ENCODE results near the gene PDZD2. TPM values are rescaled to one million over a fixed set of nuclear protein-coding genes. Genes with fewer than 3 reads are reported as not detected.

Gene PDZD2
- total RNA-seq, 4 donors from 2014 or later = 10.2 to 15.0 (median 12.2) TPM

DNA sequence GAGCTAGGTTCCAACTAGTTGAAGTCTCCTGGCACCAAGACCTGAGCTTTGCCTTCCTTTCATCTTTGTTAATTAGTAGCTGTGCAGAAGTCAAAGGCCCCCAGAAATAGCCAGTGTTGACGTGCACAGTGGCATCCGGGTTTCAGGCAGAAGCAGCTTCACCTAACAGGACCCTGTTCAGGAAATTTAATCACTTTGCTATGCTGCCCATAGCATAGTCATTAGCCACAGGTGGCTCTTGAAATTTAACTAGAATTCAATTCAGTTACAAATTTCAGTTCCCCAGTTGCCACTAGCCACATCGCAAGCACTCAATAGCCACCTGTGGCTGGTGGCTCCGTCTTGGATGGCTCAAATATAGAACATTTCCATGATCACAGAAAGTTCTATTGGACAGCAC, 356.1 kb downstream of the PDZD2 start:
- no peak for DNase-seq (ENCODE audit: extremely low spot score)
- no peaks in the 10 kb centered on the region for H3K9me3 ChIP-seq
- H3K4me3 ChIP-seq = no peak overlapping the region
- WGBS = 94% methylated on average over 4 of the region's 4 CpGs
- peaks cover 0 to 19% (median 13%) of the 10 kb centered on the region in 4 donors for H3K4me1 ChIP-seq
- no peak overlapping the region for H3K27ac ChIP-seq (replicated peaks in 1 of 4)
- TF ChIP-seq EP300 (IDR thresholded peaks at IDR 0.05) (no peak), POLR2A (IDR thresholded peaks at IDR 0.05; ENCODE audit: low read depth) (no peak), POLR2AphosphoS5 (IDR thresholded peaks at IDR 0.05) (no peak)
- TF ChIP-seq, protein P1, sequence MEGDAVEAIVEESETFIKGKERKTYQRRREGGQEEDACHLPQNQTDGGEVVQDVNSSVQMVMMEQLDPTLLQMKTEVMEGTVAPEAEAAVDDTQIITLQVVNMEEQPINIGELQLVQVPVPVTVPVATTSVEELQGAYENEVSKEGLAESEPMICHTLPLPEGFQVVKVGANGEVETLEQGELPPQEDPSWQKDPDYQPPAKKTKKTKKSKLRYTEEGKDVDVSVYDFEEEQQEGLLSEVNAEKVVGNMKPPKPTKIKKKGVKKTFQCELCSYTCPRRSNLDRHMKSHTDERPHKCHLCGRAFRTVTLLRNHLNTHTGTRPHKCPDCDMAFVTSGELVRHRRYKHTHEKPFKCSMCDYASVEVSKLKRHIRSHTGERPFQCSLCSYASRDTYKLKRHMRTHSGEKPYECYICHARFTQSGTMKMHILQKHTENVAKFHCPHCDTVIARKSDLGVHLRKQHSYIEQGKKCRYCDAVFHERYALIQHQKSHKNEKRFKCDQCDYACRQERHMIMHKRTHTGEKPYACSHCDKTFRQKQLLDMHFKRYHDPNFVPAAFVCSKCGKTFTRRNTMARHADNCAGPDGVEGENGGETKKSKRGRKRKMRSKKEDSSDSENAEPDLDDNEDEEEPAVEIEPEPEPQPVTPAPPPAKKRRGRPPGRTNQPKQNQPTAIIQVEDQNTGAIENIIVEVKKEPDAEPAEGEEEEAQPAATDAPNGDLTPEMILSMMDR (IDR thresholded peaks at IDR 0.05) = no peak
- H3K27me3 ChIP-seq = no peaks in the 10 kb centered on the region
- peaks cover 0 to 18% (median under 1%) of the 10 kb centered on the region in 4 donors for H3K36me3 ChIP-seq
- intact Hi-C loops (cut with DNase I) = no loop called here

DNA sequence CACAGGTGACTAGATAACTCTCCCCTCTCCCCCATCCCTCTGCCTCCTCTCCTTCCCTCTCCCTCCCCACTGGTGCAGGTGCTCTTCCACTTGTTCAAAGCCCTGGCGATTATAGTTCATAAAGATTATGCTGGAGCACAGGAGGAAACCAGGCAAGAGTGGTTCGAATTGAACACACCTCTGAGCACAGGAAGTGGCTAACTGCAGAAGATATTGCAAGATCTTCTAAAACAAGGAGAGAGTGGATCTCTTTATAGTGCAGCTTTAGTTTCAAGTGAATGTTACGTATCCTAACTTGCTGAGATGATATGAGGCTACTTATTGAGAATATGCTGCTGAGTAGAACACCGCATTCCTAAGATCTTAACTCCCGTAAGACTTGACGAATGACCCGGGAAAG, 356.8 kb downstream of the PDZD2 start:
- no peaks in the 10 kb centered on the region for H3K27me3 ChIP-seq
- no peak for DNase-seq (ENCODE audit: extremely low spot score)
- no peaks in the 10 kb centered on the region for H3K9me3 ChIP-seq
- no peak overlapping the region for H3K4me3 ChIP-seq
- H3K27ac ChIP-seq (replicated peaks in 1 of 4) = no peak overlapping the region
- intact Hi-C loops (cut with DNase I) = no loop called here
- H3K4me1 ChIP-seq = peaks cover 0 to 14% (median 12%) of the 10 kb centered on the region in 4 donors
- peaks cover 0 to 24% (median 2%) of the 10 kb centered on the region in 4 donors for H3K36me3 ChIP-seq
- TF ChIP-seq POLR2A (IDR thresholded peaks at IDR 0.05; ENCODE audit: low read depth) = no peak
- TF ChIP-seq EP300 (IDR thresholded peaks at IDR 0.05) = no peak
- no peak for TF ChIP-seq POLR2AphosphoS5 (IDR thresholded peaks at IDR 0.05)
- TF ChIP-seq, protein P1 (IDR thresholded peaks at IDR 0.05) = no peak
- 97% methylated on average over 7 of the region's 7 CpGs for WGBS

DNA sequence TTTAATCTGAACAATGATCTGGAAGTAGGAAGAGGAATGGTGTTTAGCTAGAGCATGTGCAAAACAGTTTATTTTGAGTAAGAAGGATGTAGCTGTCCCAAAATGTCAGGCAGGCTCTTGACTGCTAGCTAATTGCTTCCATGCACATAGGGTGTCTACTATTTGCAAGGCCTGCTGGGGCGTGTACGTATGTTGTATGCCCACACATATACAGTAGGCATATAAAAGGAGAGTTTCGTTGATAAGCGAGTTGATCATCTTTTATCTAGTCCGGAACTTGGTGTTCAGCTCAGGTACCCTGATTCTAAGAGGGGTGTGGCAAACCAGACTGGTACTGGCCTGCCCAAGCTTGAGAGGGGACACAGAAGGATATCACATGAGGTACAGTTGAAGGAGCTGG, 358.0 kb downstream of the PDZD2 start:
- peaks cover 0 to 29% (median 2%) of the 10 kb centered on the region in 4 donors for H3K36me3 ChIP-seq
- no peak for DNase-seq (ENCODE audit: extremely low spot score)
- TF ChIP-seq, protein P1 (IDR thresholded peaks at IDR 0.05) = no peak
- TF ChIP-seq EP300 (IDR thresholded peaks at IDR 0.05) (no peak), POLR2A (IDR thresholded peaks at IDR 0.05; ENCODE audit: low read depth) (no peak), POLR2AphosphoS5 (IDR thresholded peaks at IDR 0.05) (no peak)
- H3K9me3 ChIP-seq = no peaks in the 10 kb centered on the region
- WGBS = 99% methylated on average over 5 of the region's 5 CpGs
- H3K4me3 ChIP-seq = no peak overlapping the region
- intact Hi-C loops (cut with DNase I) = no loop called here
- no peak overlapping the region for H3K27ac ChIP-seq (replicated peaks in 1 of 4)
- peaks cover 0 to 14% (median 12%) of the 10 kb centered on the region in 4 donors for H3K4me1 ChIP-seq
- no peaks in the 10 kb centered on the region for H3K27me3 ChIP-seq

DNA sequence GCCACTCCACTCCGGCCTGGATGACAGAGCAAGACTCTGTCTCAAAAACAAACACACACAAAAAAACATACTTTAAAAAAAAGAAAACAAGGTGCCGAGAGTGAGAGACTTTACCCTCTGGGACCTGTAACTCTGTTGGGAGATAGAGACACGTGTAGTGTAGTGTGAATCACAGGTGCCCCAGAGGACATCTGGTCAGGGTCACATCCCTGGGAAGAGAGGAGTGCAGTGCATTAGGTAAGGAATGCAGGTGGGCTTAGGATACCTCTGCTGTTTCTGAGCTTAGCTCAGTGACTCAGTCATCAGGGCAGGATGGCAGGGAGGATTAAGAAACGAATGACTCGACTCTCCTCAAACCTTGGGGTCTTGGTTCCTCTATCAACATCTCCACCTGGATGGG, 360.5 kb downstream of the PDZD2 start:
- Histone ChIP-seq H3K36me3 (peaks cover 0 to 40% (median 2%) of the 10 kb centered on the region in 4 donors), H3K4me3 (no peak overlapping the region), H3K4me1 (no peaks in the 10 kb centered on the region), H3K27ac (replicated peaks in 1 of 4) (no peak overlapping the region), H3K9me3 (no peaks in the 10 kb centered on the region), H3K27me3 (no peaks in the 10 kb centered on the region)
- intact Hi-C loops (cut with DNase I) = no loop called here
- WGBS = 86% methylated on average over 5 of the region's 5 CpGs
- no peak for TF ChIP-seq EP300 (IDR thresholded peaks at IDR 0.05)
- TF ChIP-seq POLR2A (IDR thresholded peaks at IDR 0.05; ENCODE audit: low read depth) = no peak
- TF ChIP-seq POLR2AphosphoS5 (IDR thresholded peaks at IDR 0.05) = no peak
- TF ChIP-seq, protein P1 (IDR thresholded peaks at IDR 0.05) = no peak
- DNase-seq (ENCODE audit: extremely low spot score) = no peak

- Histone ChIP-seq H3K9me3 (no peaks in the 10 kb centered on the region), H3K27ac (replicated peaks in 1 of 4) (no peak overlapping the region), H3K27me3 (no peaks in the 10 kb centered on the region), H3K36me3 (peaks cover 0 to 36% (median 2%) of the 10 kb centered on the region in 4 donors), H3K4me1 (no peaks in the 10 kb centered on the region), H3K4me3 (no peak overlapping the region)
- TF ChIP-seq POLR2AphosphoS5 (IDR thresholded peaks at IDR 0.05) (no peak), POLR2A (IDR thresholded peaks at IDR 0.05; ENCODE audit: low read depth) (no peak), EP300 (IDR thresholded peaks at IDR 0.05) (no peak)
- TF ChIP-seq, protein P1 (IDR thresholded peaks at IDR 0.05) = no peak
- 100% methylated on average over 9 of the region's 11 CpGs for WGBS
- intact Hi-C loops (cut with DNase I) = no loop called here
- no peak for DNase-seq (ENCODE audit: extremely low spot score)
Observed at GRCh38 chr5:32000731-32001130, 361.8 kb downstream of the PDZD2 start.

Data from esophagus muscularis mucosa (tissue), 4 donors.